ENCODE results near the gene SYMPK. TPM values are rescaled to one million over a fixed set of nuclear protein-coding genes. Genes with fewer than 3 reads are reported as not detected.

SYMPK gene
- total RNA-seq, 1 experiment from 2014 or later, result 85.5 TPM

DNA sequence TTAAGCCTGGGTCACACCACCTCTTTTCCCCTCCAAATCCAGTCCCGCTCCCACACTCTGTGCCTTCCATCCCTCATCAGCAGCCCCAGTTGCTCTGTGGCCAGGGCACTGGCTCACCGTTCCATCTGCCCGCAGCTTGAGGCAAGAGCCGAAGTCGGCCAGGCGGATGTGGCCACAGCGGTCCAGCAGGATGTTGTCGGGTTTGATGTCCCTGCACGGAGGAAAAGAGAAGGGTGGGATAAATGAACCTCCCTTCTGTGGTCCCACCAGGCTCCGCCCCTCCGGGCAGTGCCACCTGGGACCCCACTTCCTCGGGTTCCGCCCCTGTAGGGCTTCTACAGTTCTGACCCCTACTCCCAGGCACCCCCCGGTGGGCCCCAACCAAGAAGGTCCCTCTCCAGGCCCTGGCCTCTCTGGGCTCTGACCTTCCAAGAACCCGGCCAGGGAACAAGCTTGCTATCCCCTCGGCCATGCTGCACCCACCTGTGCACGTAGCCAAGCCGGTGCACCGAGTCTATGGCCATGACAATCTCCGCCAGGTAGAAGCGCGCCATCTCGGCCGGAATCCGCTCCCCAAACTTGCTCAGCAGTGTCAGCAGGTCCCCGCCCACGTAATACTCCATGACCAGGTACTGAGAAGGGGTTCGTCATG lies 84.8 kb downstream of the SYMPK start:
- BruUV-seq (replicated peaks), result no TSS peak
- no peak for DNase-seq (ENCODE audit: low spot score)
- ChIA-PET POLR2A (ENCODE audit: low non-redundant PET) (no interaction called here), CTCF (no interaction called here)
- Histone ChIP-seq H3K9me3 (ENCODE audit: low read depth, low read length, poor library complexity, severe bottlenecking) (no peaks in the 10 kb centered on the region), H3K27ac (ENCODE audit: low read depth, low read length, poor library complexity, severe bottlenecking) (no peak overlapping the region), H3K36me3 (ENCODE audit: insufficient read depth, low read length, poor library complexity, severe bottlenecking) (peaks cover 25% of the 10 kb centered on the region), H3K4me3 (ENCODE audit: low read depth, low read length, poor library complexity, severe bottlenecking) (no peak overlapping the region), H3K4me1 (ENCODE audit: insufficient read depth, low read length, poor library complexity, severe bottlenecking) (no peaks in the 10 kb centered on the region), H3K27me3 (replicated peaks; ENCODE audit: insufficient read depth, low read depth, low read length, poor library complexity) (no peaks in the 10 kb centered on the region)
- TF ChIP-seq, protein P1, sequence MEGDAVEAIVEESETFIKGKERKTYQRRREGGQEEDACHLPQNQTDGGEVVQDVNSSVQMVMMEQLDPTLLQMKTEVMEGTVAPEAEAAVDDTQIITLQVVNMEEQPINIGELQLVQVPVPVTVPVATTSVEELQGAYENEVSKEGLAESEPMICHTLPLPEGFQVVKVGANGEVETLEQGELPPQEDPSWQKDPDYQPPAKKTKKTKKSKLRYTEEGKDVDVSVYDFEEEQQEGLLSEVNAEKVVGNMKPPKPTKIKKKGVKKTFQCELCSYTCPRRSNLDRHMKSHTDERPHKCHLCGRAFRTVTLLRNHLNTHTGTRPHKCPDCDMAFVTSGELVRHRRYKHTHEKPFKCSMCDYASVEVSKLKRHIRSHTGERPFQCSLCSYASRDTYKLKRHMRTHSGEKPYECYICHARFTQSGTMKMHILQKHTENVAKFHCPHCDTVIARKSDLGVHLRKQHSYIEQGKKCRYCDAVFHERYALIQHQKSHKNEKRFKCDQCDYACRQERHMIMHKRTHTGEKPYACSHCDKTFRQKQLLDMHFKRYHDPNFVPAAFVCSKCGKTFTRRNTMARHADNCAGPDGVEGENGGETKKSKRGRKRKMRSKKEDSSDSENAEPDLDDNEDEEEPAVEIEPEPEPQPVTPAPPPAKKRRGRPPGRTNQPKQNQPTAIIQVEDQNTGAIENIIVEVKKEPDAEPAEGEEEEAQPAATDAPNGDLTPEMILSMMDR (conservative IDR thresholded peaks at IDR 0.05; ENCODE audit: low read depth, low read length), result no peak
- TF ChIP-seq EZH2 (IDR thresholded peaks at IDR 0.05; ENCODE audit: borderline replicate concordance, low read depth, low read length, poor library complexity, severe bottlenecking), result no peak
- intact Hi-C loops (cut with micrococcal nuclease; ENCODE audit: unreplicated experiment), result loop anchor here (10.0 kb wide), 1 partner anchor 83 kb away; the partner anchor contains the start of genes QPCTL and SNRPD2

DNA sequence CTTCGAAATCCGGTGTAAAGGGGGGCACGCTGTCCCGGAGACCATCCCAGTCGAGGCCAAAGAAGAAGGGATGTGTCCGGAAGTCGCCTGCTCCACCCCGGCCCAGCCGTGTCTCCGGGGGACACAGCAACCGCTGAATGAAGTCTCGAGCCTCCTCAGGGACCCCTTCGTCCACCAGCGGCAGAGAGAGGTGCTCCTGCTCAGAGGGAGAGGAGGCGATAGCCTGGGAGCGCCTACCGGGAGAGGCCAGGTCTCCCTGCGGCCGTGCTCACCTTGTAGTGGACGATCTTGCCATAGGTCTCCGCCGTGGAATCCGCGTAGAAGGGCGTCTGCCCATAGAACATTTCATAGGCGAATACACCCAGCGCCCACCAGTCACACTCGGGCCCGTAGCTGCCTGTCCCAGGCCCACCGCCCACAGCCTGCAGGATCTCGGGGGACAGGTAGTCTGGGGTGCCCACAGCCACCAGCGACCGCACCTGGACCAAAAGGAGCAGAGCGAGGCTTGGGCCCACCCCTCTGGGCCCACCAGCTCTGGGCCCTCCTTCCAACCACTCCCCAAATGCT lies 85.5 kb downstream of the SYMPK start:
- no TSS peak for BruUV-seq (replicated peaks)
- H3K27me3 ChIP-seq (replicated peaks; ENCODE audit: insufficient read depth, low read depth, low read length, poor library complexity), result no peaks in the 10 kb centered on the region
- intact Hi-C loops (cut with micrococcal nuclease; ENCODE audit: unreplicated experiment), result loop anchor here (10.0 kb wide), 1 partner anchor 83 kb away; the partner anchor contains the start of genes QPCTL and SNRPD2

DNA sequence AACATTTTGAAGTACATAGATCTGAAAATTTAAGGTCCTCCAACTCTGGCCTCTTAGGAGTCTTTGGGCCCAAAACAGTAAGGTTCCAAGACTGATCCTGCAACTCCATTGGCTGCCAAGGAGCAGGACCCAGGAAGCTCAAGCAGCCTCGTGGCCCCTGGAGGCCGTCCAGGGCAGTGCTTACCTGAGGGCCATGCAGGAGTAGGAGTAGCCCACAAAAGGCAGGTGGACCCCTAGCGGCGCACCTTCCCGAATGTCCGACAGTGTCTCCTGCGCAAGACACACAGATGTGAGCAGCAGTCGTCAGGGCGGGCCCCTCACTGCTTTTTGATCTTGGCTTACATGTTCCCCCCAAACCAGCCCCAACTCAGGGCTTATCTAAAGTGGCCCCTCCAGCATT lies 88.2 kb downstream of the SYMPK start:
- ChIA-PET POLR2A (ENCODE audit: low non-redundant PET) (no interaction called here), CTCF (no interaction called here)
- no peaks in the 10 kb centered on the region for H3K9me3 ChIP-seq (ENCODE audit: low read depth, low read length, poor library complexity, severe bottlenecking)
- peaks cover 4% of the 10 kb centered on the region for H3K4me1 ChIP-seq (ENCODE audit: insufficient read depth, low read length, poor library complexity, severe bottlenecking)
- BruUV-seq (replicated peaks), result no TSS peak
- no peak overlapping the region for H3K27ac ChIP-seq (ENCODE audit: low read depth, low read length, poor library complexity, severe bottlenecking)
- H3K4me3 ChIP-seq (ENCODE audit: low read depth, low read length, poor library complexity, severe bottlenecking), result no peak overlapping the region
- intact Hi-C loops (cut with micrococcal nuclease; ENCODE audit: unreplicated experiment), result loop anchor here (10.0 kb wide), 1 partner anchor 80 kb away; the partner anchor contains the start of genes QPCTL and SNRPD2
- H3K36me3 ChIP-seq (ENCODE audit: insufficient read depth, low read length, poor library complexity, severe bottlenecking), result peaks cover 25% of the 10 kb centered on the region
- DNase-seq (ENCODE audit: low spot score), result no peak
- TF ChIP-seq, protein P1 (conservative IDR thresholded peaks at IDR 0.05; ENCODE audit: low read depth, low read length), result no peak
- TF ChIP-seq EZH2 (IDR thresholded peaks at IDR 0.05; ENCODE audit: borderline replicate concordance, low read depth, low read length, poor library complexity, severe bottlenecking), result no peak
- H3K27me3 ChIP-seq (replicated peaks; ENCODE audit: insufficient read depth, low read depth, low read length, poor library complexity), result no peaks in the 10 kb centered on the region

More for the DNA sequence above, 85.5 kb downstream of the SYMPK start:
- H3K9me3 ChIP-seq (ENCODE audit: low read depth, low read length, poor library complexity, severe bottlenecking), result no peaks in the 10 kb centered on the region
- TF ChIP-seq EZH2 (IDR thresholded peaks at IDR 0.05; ENCODE audit: borderline replicate concordance, low read depth, low read length, poor library complexity, severe bottlenecking), result no peak
- TF ChIP-seq, protein P1 (conservative IDR thresholded peaks at IDR 0.05; ENCODE audit: low read depth, low read length), result no peak
- H3K4me3 ChIP-seq (ENCODE audit: low read depth, low read length, poor library complexity, severe bottlenecking), result no peak overlapping the region
- H3K36me3 ChIP-seq (ENCODE audit: insufficient read depth, low read length, poor library complexity, severe bottlenecking), result peaks cover 25% of the 10 kb centered on the region
- ChIA-PET POLR2A (ENCODE audit: low non-redundant PET) (no interaction called here), CTCF (no interaction called here)
- H3K4me1 ChIP-seq (ENCODE audit: insufficient read depth, low read length, poor library complexity, severe bottlenecking), result no peaks in the 10 kb centered on the region
- H3K27ac ChIP-seq (ENCODE audit: low read depth, low read length, poor library complexity, severe bottlenecking), result no peak overlapping the region
- no peak for DNase-seq (ENCODE audit: low spot score)

Measured in A673 (cell line).